Stomach (tissue), 4 donors: Measurements from ENCODE around the gene DPP10.

ENCODE experiments used
- CTCF ChIP-seq, 7 experiments: fragments of 450-650 bp in 4 of 7; fragments of 200-600 bp in 3 of 7; sonication (generic) in 3 of 7; IDR thresholded peaks; one replicate each; pipeline ENCODE4 v1.5.1; 2016 to 2019; ENCODE audit warnings: antibody characterized with exemption in 7 of 7, control low read depth in 2 of 7, mild to moderate bottlenecking in 1 of 7
- POLR2A ChIP-seq, 4 donors: fragments of 450-650 bp; IDR thresholded peaks; one replicate each; pipeline ENCODE4 v1.6.1; 2016; ENCODE audit warnings: antibody characterized with exemption in 4 of 4, control low read depth in 2 of 4, mild to moderate bottlenecking in 1 of 4, moderate library complexity in 1 of 4
- POLR2AphosphoS5 ChIP-seq, 3 donors: sonication (generic); formaldehyde crosslinking; IDR thresholded peaks; one replicate each; pipeline ENCODE4 v1.6.1; 2016; ENCODE audit warnings: antibody characterized with exemption in 3 of 3

GRCh38 chr2:114405247-114406116 is 37.0 kb upstream of the DPP10 start:
- TF ChIP-seq POLR2AphosphoS5 (IDR thresholded peaks at IDR 0.05) = no peak
- no peak for TF ChIP-seq CTCF (IDR thresholded peaks at IDR 0.05)
- TF ChIP-seq POLR2A (IDR thresholded peaks at IDR 0.05) = no peak
